ENCODE data around the gene ST6GAL1. TPM values are rescaled to one million over a fixed set of nuclear protein-coding genes. Genes with fewer than 3 reads are reported as not detected.

The ST6GAL1 gene
- polyA plus RNA-seq, 1 of the 3 experiments (the other 2 are of a cell fraction) = 3.9 TPM

DNA sequence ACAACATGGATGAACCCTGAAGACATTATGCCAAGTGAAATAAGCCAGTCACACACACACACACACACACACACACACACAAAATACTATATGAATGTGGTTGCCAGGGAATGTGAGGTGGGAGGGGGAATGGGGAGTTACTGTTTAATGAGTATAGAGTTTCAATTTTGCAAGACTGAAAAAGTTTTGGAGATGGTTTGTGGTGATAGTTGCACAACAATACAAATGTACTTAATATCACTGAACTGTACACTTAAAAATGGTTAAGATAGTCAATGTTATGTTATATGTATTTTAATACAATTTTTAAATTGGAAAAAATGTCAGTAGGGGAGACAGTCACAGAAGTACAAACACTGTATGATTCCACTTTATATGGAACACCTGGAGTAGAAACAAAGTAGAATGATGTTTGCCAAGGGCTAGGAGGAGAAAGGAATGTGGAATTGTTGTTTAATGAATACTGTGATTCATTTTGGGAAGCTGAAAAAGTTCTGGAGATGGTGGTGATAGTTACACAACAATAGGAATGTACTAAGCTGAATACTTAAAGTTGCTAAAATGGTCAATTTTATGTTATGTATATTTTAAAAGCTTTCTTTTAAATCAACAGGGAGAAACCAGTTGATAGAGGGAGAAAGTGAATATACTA lies 132.3 kb downstream of the ST6GAL1 start:
- H3K4me2 ChIP-seq = no peak overlapping the region
- H3K4me1 ChIP-seq (ENCODE audit: control insufficient read depth in 1 of 2, insufficient read depth in 2 of 2, low read depth in 1 of 2, low read length in 1 of 2) = peaks cover 2 to 18% of the 10 kb centered on the region in 2 experiments; a peak in 2 of 4 replicates
- POLR2A ChIA-PET = no interaction called here
- no peaks in the 10 kb centered on the region for H3K9me3 ChIP-seq
- no peaks in the 10 kb centered on the region for H4K20me1 ChIP-seq (ENCODE audit: insufficient read depth)
- no peak overlapping the region for H3K9ac ChIP-seq
- CTCF ChIA-PET = no interaction called here
- no peak overlapping the region; a peak in 1 of 4 replicates for H3K27ac ChIP-seq (ENCODE audit: low read depth in 2 of 2, low read length in 1 of 2)
- no peaks in the 10 kb centered on the region for H3K9me2 ChIP-seq
- H2AFZ ChIP-seq (ENCODE audit: low read depth) = no peak overlapping the region
- H3K36me3 ChIP-seq (replicated peaks in 1 of 2; ENCODE audit: control insufficient read depth in 1 of 2, insufficient read depth in 2 of 2, low read length in 1 of 2) = no peaks in the 10 kb centered on the region
- H3F3A ChIP-seq (replicated peaks; ENCODE audit: insufficient read depth) = no peaks in the 10 kb centered on the region
- DNase-seq = no peak
- no peaks in the 10 kb centered on the region for H3K27me3 ChIP-seq (ENCODE audit: insufficient read depth)
- no peaks in the 10 kb centered on the region for H3K79me2 ChIP-seq (ENCODE audit: insufficient read depth)
- no peak overlapping the region for H3K4me3 ChIP-seq (ENCODE audit: low read depth in 2 of 2, low read length in 1 of 2)
- TF ChIP-seq, protein P1, sequence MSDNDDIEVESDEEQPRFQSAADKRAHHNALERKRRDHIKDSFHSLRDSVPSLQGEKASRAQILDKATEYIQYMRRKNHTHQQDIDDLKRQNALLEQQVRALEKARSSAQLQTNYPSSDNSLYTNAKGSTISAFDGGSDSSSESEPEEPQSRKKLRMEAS (IDR thresholded peaks at IDR 0.05; ENCODE audit: low read depth) = no peak
- TF ChIP-seq RAD21 (IDR thresholded peaks at IDR 0.05; ENCODE audit: low read length) = no peak

DNA sequence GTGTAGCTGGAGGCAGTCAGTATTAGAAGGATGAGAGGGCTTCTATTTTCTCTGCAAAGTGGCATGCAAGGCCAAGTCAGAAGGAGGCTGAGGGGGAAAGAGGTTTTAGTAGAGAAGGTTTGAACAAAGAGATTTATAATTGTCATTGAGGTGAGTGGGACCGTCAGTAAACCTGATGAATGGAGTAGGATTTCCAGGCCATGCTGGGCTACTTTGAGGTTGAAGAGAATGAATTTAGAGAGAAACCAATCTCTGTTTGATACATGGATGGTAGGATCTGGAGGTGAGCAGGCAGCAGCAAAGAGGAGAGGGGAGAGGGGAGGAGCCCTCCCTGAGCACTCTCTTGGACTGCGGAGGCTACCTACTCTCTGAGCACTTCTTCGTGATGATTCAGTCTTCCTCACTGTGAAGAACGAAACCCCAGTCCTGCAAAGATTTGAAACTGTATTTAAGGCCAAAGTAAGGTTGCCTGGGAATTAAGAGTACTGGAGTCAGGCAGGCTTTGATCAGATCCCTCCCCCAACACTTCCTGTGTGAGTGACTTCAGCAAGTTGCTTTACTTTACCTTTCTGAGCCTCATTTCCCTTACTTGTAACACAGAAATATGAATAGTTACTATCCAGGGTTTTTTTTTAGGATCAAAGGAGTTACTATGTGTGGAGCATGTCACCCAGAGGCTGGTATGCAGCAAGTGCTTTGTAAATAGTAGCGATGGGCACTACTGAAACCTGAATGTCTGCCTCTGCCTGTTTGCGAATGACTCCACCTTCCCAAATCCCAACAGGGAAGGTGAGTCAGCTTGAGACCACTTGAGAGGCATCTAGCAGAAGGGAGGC lies 133.2 kb downstream of the ST6GAL1 start:
- Histone ChIP-seq H3K27me3 (ENCODE audit: insufficient read depth) (no peaks in the 10 kb centered on the region), H3K4me2 (no peak overlapping the region), H3K9ac (no peak overlapping the region), H3K4me3 (ENCODE audit: low read depth in 2 of 2, low read length in 1 of 2) (no peak overlapping the region), H3K9me2 (no peaks in the 10 kb centered on the region), H3K4me1 (ENCODE audit: control insufficient read depth in 1 of 2, insufficient read depth in 2 of 2, low read depth in 1 of 2, low read length in 1 of 2) (peaks cover 2 to 18% of the 10 kb centered on the region in 2 experiments; a peak in 2 of 4 replicates), H3K27ac (ENCODE audit: low read depth in 2 of 2, low read length in 1 of 2) (no peak overlapping the region), H4K20me1 (ENCODE audit: insufficient read depth) (no peaks in the 10 kb centered on the region), H3K36me3 (replicated peaks in 1 of 2; ENCODE audit: control insufficient read depth in 1 of 2, insufficient read depth in 2 of 2, low read length in 1 of 2) (no peaks in the 10 kb centered on the region), H3K9me3 (no peaks in the 10 kb centered on the region), H2AFZ (ENCODE audit: low read depth) (no peak overlapping the region), H3K79me2 (ENCODE audit: insufficient read depth) (no peaks in the 10 kb centered on the region), H3F3A (replicated peaks; ENCODE audit: insufficient read depth) (no peaks in the 10 kb centered on the region)
- DNase-seq = no peak
- WGBS (ENCODE audit: low lambda C conversion rate) = 91% methylated on average over 6 of the region's 6 CpGs
- ChIA-PET CTCF (no interaction called here), POLR2A (no interaction called here)
- TF ChIP-seq, protein P2, sequence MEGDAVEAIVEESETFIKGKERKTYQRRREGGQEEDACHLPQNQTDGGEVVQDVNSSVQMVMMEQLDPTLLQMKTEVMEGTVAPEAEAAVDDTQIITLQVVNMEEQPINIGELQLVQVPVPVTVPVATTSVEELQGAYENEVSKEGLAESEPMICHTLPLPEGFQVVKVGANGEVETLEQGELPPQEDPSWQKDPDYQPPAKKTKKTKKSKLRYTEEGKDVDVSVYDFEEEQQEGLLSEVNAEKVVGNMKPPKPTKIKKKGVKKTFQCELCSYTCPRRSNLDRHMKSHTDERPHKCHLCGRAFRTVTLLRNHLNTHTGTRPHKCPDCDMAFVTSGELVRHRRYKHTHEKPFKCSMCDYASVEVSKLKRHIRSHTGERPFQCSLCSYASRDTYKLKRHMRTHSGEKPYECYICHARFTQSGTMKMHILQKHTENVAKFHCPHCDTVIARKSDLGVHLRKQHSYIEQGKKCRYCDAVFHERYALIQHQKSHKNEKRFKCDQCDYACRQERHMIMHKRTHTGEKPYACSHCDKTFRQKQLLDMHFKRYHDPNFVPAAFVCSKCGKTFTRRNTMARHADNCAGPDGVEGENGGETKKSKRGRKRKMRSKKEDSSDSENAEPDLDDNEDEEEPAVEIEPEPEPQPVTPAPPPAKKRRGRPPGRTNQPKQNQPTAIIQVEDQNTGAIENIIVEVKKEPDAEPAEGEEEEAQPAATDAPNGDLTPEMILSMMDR (IDR thresholded peaks at IDR 0.05) = no peak
- TF ChIP-seq RXRA (IDR thresholded peaks at IDR 0.05; ENCODE audit: borderline replicate concordance, low read depth) (no peak), CHD2 (IDR thresholded peaks at IDR 0.05; ENCODE audit: low read length, partially characterized antibody) (no peak), TEAD4 (IDR thresholded peaks at IDR 0.05; ENCODE audit: borderline replicate concordance, insufficient read depth) (no peak), TCF12 (IDR thresholded peaks at IDR 0.05) (no peak), SIN3A (IDR thresholded peaks at IDR 0.05; ENCODE audit: borderline replicate concordance, low read depth, low read length) (no peak), POLR2AphosphoS5 (IDR thresholded peaks at IDR 0.05; ENCODE audit: low read depth, low read length) (no peak), RFX5 (IDR thresholded peaks at IDR 0.05; ENCODE audit: low read length) (no peak), PBX3 (IDR thresholded peaks at IDR 0.05) (no peak), MEF2A (IDR thresholded peaks at IDR 0.05; ENCODE audit: borderline replicate concordance, low read depth) (no peak), ELF1 (IDR thresholded peaks at IDR 0.05) (no peak), NFIC (IDR thresholded peaks at IDR 0.05; ENCODE audit: borderline replicate concordance) (no peak), NRF1 (IDR thresholded peaks at IDR 0.05; ENCODE audit: low read depth, low read length) (no peak), MXI1 (IDR thresholded peaks at IDR 0.05; ENCODE audit: low read depth, low read length) (no peak), GATA2 (CRISPR knock-in tag; IDR thresholded peaks at IDR 0.05) (no peak), YY1 (IDR thresholded peaks at IDR 0.05; ENCODE audit: low read depth) (no peak), FOSL2 (IDR thresholded peaks at IDR 0.05; ENCODE audit: borderline replicate concordance, low read depth) (no peak)
- TF ChIP-seq, protein P3, sequence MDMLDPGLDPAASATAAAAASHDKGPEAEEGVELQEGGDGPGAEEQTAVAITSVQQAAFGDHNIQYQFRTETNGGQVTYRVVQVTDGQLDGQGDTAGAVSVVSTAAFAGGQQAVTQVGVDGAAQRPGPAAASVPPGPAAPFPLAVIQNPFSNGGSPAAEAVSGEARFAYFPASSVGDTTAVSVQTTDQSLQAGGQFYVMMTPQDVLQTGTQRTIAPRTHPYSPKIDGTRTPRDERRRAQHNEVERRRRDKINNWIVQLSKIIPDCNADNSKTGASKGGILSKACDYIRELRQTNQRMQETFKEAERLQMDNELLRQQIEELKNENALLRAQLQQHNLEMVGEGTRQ (IDR thresholded peaks at IDR 0.05; ENCODE audit: borderline replicate concordance, low read depth, low read length) = no peak
- TF ChIP-seq, protein P4, sequence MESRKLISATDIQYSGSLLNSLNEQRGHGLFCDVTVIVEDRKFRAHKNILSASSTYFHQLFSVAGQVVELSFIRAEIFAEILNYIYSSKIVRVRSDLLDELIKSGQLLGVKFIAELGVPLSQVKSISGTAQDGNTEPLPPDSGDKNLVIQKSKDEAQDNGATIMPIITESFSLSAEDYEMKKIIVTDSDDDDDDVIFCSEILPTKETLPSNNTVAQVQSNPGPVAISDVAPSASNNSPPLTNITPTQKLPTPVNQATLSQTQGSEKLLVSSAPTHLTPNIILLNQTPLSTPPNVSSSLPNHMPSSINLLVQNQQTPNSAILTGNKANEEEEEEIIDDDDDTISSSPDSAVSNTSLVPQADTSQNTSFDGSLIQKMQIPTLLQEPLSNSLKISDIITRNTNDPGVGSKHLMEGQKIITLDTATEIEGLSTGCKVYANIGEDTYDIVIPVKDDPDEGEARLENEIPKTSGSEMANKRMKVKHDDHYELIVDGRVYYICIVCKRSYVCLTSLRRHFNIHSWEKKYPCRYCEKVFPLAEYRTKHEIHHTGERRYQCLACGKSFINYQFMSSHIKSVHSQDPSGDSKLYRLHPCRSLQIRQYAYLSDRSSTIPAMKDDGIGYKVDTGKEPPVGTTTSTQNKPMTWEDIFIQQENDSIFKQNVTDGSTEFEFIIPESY (IDR thresholded peaks at IDR 0.05; ENCODE audit: borderline replicate concordance, low read depth) = no peak

Measured in SK-N-SH (cell line).